ENCODE results near the gene MTMR4.

DNA sequence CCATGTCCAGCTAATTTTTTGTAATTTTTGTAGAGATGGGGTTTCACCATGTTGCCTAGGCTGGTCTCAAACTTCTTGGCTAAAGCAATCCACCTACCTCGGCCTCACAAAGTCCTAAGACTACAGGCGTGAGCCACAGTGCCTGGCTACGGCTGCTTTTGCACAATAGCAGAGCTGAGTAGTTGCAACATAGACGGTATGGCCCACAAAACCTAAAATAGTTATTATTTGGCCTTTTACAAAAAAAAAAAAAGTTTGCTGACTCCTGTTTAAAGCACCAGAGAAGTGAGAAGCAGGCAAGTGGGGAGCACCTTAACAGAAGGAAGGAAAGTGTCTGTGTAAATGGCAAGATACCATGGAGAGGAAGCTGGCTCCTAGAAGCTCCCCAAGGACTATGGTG, 20.9 kb downstream of the MTMR4 start:
- TF ChIP-seq, protein P1, sequence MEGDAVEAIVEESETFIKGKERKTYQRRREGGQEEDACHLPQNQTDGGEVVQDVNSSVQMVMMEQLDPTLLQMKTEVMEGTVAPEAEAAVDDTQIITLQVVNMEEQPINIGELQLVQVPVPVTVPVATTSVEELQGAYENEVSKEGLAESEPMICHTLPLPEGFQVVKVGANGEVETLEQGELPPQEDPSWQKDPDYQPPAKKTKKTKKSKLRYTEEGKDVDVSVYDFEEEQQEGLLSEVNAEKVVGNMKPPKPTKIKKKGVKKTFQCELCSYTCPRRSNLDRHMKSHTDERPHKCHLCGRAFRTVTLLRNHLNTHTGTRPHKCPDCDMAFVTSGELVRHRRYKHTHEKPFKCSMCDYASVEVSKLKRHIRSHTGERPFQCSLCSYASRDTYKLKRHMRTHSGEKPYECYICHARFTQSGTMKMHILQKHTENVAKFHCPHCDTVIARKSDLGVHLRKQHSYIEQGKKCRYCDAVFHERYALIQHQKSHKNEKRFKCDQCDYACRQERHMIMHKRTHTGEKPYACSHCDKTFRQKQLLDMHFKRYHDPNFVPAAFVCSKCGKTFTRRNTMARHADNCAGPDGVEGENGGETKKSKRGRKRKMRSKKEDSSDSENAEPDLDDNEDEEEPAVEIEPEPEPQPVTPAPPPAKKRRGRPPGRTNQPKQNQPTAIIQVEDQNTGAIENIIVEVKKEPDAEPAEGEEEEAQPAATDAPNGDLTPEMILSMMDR (IDR thresholded peaks at IDR 0.05): no peak
- no peak for TF ChIP-seq POLR2A (IDR thresholded peaks at IDR 0.05)
- TF ChIP-seq POLR2AphosphoS5 (IDR thresholded peaks at IDR 0.05): no peak

Data from breast epithelium (tissue), 3 donors.